ENCODE data around the gene AKR1C4. TPM values are rescaled to one million over a fixed set of nuclear protein-coding genes. Genes with fewer than 3 reads are reported as not detected.

AKR1C4 gene
- total RNA-seq, 1 experiment from 2014 or later, result not detected

DNA sequence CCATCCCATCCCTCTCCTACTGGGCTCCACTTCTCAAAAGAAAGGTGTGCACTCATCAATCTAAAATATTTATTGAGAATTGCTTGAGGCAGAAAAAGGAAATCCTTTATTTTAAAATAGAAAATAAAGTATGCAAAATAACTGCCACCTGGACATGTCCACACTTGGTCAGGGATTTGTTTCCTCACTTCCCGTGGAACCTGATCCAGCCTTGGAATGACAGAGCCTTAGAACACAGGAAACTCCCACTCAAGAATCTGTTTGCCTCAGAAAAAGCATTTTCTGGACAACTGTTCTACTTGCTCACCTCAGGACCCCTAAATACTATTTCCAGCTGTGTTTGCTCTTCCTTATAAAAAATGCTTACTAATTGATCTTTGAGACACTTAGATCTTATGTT lies 40.7 kb upstream of the AKR1C4 start:
- Histone ChIP-seq H3K4me1 (ENCODE audit: control insufficient read depth, insufficient read depth, low read length) (no peaks in the 10 kb centered on the region), H3K4me3 (ENCODE audit: low read depth in 2 of 2, low read length in 2 of 2) (no peak overlapping the region), H3K36me3 (ENCODE audit: control insufficient read depth, insufficient read depth, low read length) (no peaks in the 10 kb centered on the region), H3K27ac (ENCODE audit: low read length) (no peak overlapping the region), H3K27me3 (ENCODE audit: control insufficient read depth, insufficient read depth, low read length) (no peaks in the 10 kb centered on the region), H3K9me3 (ENCODE audit: control insufficient read depth, insufficient read depth, low read depth, low read length) (no peaks in the 10 kb centered on the region)
- POLR2A ChIA-PET, result no interaction called here
- in situ Hi-C loops (cut with HindIII; ENCODE audit: low pct_unique_long_range_greater_than_20kb, low sequenced_read_pairs), result no loop called here
- intact Hi-C loops (cut with micrococcal nuclease; ENCODE audit: unreplicated experiment), result no loop called here
- ATAC-seq (no peak), DNase-seq (ENCODE audit: low read depth, low spot score) (no peak)
- TF ChIP-seq POLR2AphosphoS5 (IDR thresholded peaks at IDR 0.05; ENCODE audit: low read depth, low read length), result no peak
- no peak for TF ChIP-seq REST (IDR thresholded peaks at IDR 0.05; ENCODE audit: insufficient read depth in 1 of 2, low read depth in 2 of 2, low read length in 1 of 2)
- TF ChIP-seq TCF7L2 (IDR thresholded peaks at IDR 0.05; ENCODE audit: low read depth, low read length), result no peak
- no peak for TF ChIP-seq CTCF (IDR thresholded peaks at IDR 0.05)
- no peak for TF ChIP-seq SIN3A (IDR thresholded peaks at IDR 0.05; ENCODE audit: borderline replicate concordance, insufficient read depth, low read depth, low read length)
- no TSS peak for BruUV-seq (replicated peaks)
- CTCF ChIA-PET, result no interaction called here

DNA sequence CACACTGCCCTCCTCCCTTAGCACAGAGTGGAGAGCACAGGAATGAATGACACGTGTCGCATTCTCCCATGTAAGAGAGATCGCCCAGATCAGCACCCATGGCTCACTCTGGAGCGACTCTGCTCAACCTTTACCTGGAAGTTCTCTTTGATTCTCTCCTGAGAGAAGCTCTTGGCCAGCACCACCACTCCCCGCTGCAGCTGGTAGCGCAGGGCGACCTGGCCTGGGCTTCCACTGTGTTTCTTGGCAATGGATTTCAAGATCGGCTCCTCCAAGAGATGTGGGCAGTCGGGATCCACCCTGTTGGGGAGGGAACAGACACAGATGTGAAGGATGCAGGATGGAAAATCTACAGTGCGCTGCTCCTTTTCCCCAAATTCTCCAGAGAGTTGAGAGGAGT lies 39.1 kb upstream of the AKR1C4 start:
- intact Hi-C loops (cut with micrococcal nuclease; ENCODE audit: unreplicated experiment) (no loop called here), in situ Hi-C loops (cut with HindIII; ENCODE audit: low pct_unique_long_range_greater_than_20kb, low sequenced_read_pairs) (no loop called here)

More for the DNA sequence above, 39.1 kb upstream of the AKR1C4 start:
- ATAC-seq, result no peak
- Histone ChIP-seq H3K36me3 (ENCODE audit: control insufficient read depth, insufficient read depth, low read length) (no peaks in the 10 kb centered on the region), H3K4me1 (ENCODE audit: control insufficient read depth, insufficient read depth, low read length) (no peaks in the 10 kb centered on the region), H3K4me3 (ENCODE audit: low read depth in 2 of 2, low read length in 2 of 2) (no peak overlapping the region), H3K9me3 (ENCODE audit: control insufficient read depth, insufficient read depth, low read depth, low read length) (no peaks in the 10 kb centered on the region), H3K27ac (ENCODE audit: low read length) (no peak overlapping the region), H3K27me3 (ENCODE audit: control insufficient read depth, insufficient read depth, low read length) (no peaks in the 10 kb centered on the region)
- no peak for DNase-seq (ENCODE audit: low read depth, low spot score)
- TF ChIP-seq SIN3A (IDR thresholded peaks at IDR 0.05; ENCODE audit: borderline replicate concordance, insufficient read depth, low read depth, low read length) (no peak), POLR2AphosphoS5 (IDR thresholded peaks at IDR 0.05; ENCODE audit: low read depth, low read length) (no peak), TCF7L2 (IDR thresholded peaks at IDR 0.05; ENCODE audit: low read depth, low read length) (no peak), CTCF (IDR thresholded peaks at IDR 0.05) (no peak), REST (IDR thresholded peaks at IDR 0.05; ENCODE audit: insufficient read depth in 1 of 2, low read depth in 2 of 2, low read length in 1 of 2) (no peak)
- BruUV-seq (replicated peaks), result no TSS peak
- ChIA-PET CTCF (no interaction called here), POLR2A (no interaction called here)

All from Panc1 (cell line).